Renal cortex interstitium (tissue), 11 donors: ENCODE results near the gene SLC35E2B. TPM values are rescaled to one million over a fixed set of nuclear protein-coding genes. Genes with fewer than 3 reads are reported as not detected.
A peak's percentile ranks its signal among the peaks of the same experiment; 100 is the strongest.

Source experiments
- DNase-seq, 11 donors: peaks; one replicate each; pipeline ENCODE4 v3.0.0-alpha.2; 2013; ENCODE audit warnings: low read depth in 9 of 11, low spot score in 4 of 11; ENCODE audit errors: extremely low read depth in 1 of 11
- polyA plus RNA-seq, 3 donors: library from polyadenylated mRNA; unstranded; fragments of 120-200 nt; gene quantifications; one replicate each; pipeline ENCODE4 v1.2.1, GENCODE V29; 2013; ENCODE audit not compliant: insufficient read length in 3 of 3

SLC35E2B gene
- polyA plus RNA-seq, 3 donors: 66.8 to 81.4 (median 67.8) TPM

- no peak for DNase-seq
Measured at GRCh38 chr1:1621173-1622009, 71.2 kb downstream of the SLC35E2B start.

- no peak for DNase-seq
Measured at GRCh38 chr1:1620433-1621139, 72.0 kb downstream of the SLC35E2B start.

GRCh38 chr1:1619917-1620361, 72.7 kb downstream of the SLC35E2B start:
- no peak for DNase-seq

- no peak for DNase-seq
Measured at GRCh38 chr1:1618396-1619068, 74.1 kb downstream of the SLC35E2B start.

GRCh38 chr1:1617925-1618324, 74.7 kb downstream of the SLC35E2B start:
- no peak for DNase-seq

GRCh38 chr1:1617516-1617915, 75.1 kb downstream of the SLC35E2B start:
- no peak for DNase-seq

- DNase-seq: no peak
Measured at GRCh38 chr1:1616838-1617237, 75.8 kb downstream of the SLC35E2B start.

GRCh38 chr1:1616045-1616790, 76.4 kb downstream of the SLC35E2B start:
- DNase-seq: no peak

GRCh38 chr1:1615256-1616044, 77.1 kb downstream of the SLC35E2B start, which contains the start of gene MIB2:
Gene MIB2, plus strand, starts transcription at chr1:1615500. Its CDS starts 7,953 bp downstream, at chr1:1623453.
- peak; percentile 86 to 96 (median 93) for DNase-seq

- no peak for DNase-seq
Measured at GRCh38 chr1:1614954-1615255, 77.7 kb downstream of the SLC35E2B start.

GRCh38 chr1:1614204-1614953, 78.2 kb downstream of the SLC35E2B start:
- no peak for DNase-seq

GRCh38 chr1:1613509-1614082, 79.0 kb downstream of the SLC35E2B start:
- no peak for DNase-seq

GRCh38 chr1:1612104-1612400, 80.5 kb downstream of the SLC35E2B start:
- no peak for DNase-seq

- no peak for DNase-seq
Measured at GRCh38 chr1:1610796-1611195, 81.8 kb downstream of the SLC35E2B start.

GRCh38 chr1:1609822-1610485, 82.6 kb downstream of the SLC35E2B start:
- no peak for DNase-seq
